Sigmoid colon (tissue), 3 donors: Measurements from ENCODE around the gene HOXD3.

Experiments
- POLR2A ChIP-seq, 2 donors: fragments of 450-650 bp; IDR thresholded peaks; one replicate each; pipeline ENCODE4 v1.6.1; 2016; ENCODE audit warnings: antibody characterized with exemption in 2 of 2, mild to moderate bottlenecking in 2 of 2, moderate library complexity in 2 of 2
- TF ChIP-seq, protein P1 (sequence below), 4 experiments: fragments of 450-650 bp in 3 of 4; fragments of 200-600 bp in 1 of 4; IDR thresholded peaks; one replicate each; pipeline ENCODE4 v1.5.1; 2016 to 2019; ENCODE audit warnings: antibody characterized with exemption in 4 of 4, mild to moderate bottlenecking in 3 of 4, moderate library complexity in 2 of 4

DNA sequence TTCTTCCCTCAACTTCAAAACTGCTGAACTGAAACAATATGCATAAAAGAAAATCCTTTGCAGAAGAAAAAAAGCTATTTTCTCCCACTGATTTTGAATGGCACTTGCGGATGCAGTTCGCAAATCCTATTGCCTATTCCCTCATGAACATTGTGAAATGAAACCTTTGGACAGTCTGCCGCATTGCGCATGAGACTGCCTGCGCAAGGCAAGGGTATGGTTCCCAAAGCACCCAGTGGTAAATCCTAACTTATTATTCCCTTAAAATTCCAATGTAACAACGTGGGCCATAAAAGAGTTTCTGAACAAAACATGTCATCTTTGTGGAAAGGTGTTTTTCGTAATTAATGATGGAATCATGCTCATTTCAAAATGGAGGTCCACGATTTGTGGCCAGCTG, 19.2 kb upstream of the HOXD3 start:
- TF ChIP-seq POLR2A (IDR thresholded peaks at IDR 0.05), result no peak
- TF ChIP-seq, protein P1, sequence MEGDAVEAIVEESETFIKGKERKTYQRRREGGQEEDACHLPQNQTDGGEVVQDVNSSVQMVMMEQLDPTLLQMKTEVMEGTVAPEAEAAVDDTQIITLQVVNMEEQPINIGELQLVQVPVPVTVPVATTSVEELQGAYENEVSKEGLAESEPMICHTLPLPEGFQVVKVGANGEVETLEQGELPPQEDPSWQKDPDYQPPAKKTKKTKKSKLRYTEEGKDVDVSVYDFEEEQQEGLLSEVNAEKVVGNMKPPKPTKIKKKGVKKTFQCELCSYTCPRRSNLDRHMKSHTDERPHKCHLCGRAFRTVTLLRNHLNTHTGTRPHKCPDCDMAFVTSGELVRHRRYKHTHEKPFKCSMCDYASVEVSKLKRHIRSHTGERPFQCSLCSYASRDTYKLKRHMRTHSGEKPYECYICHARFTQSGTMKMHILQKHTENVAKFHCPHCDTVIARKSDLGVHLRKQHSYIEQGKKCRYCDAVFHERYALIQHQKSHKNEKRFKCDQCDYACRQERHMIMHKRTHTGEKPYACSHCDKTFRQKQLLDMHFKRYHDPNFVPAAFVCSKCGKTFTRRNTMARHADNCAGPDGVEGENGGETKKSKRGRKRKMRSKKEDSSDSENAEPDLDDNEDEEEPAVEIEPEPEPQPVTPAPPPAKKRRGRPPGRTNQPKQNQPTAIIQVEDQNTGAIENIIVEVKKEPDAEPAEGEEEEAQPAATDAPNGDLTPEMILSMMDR (IDR thresholded peaks at IDR 0.05), result no peak
